Vagina (tissue), 2 donors: ENCODE data around the gene STIM2.

Experiments
- POLR2A ChIP-seq, 2 donors: fragments of 450-650 bp; IDR thresholded peaks; one replicate each; pipeline ENCODE4 v1.6.1; 2017; ENCODE audit warnings: antibody characterized with exemption in 2 of 2, mild to moderate bottlenecking in 2 of 2, moderate library complexity in 2 of 2
- TF ChIP-seq, protein P1 (sequence below), 3 experiments: fragments of 450-650 bp in 2 of 3; fragments of 200-600 bp in 1 of 3; sonication (generic) in 1 of 3; IDR thresholded peaks; one replicate each; pipeline ENCODE4 v1.5.1; 2017 to 2019; ENCODE audit warnings: antibody characterized with exemption in 3 of 3, mild to moderate bottlenecking in 2 of 3, moderate library complexity in 2 of 3

DNA sequence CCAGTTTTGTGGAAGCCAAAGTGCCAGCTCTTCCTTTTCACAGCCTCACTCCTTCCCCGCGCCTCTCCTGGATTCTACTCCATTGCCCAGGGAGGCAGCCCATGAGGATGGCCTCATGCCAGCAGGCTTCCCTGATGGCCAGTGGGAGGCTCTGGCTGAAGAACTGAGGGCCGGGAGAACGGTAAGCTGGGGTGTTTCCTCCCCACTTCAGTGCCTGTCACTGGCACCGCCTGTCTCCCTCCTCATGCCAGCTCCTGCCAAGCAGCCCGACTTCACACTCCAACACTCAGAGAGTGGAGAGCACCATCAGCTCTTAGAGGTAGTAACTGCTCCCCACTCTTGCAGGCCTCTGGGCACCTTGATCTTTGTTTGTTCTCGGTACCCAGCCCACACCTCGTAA lies 46.9 kb upstream of the STIM2 start:
- TF ChIP-seq, protein P1, sequence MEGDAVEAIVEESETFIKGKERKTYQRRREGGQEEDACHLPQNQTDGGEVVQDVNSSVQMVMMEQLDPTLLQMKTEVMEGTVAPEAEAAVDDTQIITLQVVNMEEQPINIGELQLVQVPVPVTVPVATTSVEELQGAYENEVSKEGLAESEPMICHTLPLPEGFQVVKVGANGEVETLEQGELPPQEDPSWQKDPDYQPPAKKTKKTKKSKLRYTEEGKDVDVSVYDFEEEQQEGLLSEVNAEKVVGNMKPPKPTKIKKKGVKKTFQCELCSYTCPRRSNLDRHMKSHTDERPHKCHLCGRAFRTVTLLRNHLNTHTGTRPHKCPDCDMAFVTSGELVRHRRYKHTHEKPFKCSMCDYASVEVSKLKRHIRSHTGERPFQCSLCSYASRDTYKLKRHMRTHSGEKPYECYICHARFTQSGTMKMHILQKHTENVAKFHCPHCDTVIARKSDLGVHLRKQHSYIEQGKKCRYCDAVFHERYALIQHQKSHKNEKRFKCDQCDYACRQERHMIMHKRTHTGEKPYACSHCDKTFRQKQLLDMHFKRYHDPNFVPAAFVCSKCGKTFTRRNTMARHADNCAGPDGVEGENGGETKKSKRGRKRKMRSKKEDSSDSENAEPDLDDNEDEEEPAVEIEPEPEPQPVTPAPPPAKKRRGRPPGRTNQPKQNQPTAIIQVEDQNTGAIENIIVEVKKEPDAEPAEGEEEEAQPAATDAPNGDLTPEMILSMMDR (IDR thresholded peaks at IDR 0.05): no peak
- TF ChIP-seq POLR2A (IDR thresholded peaks at IDR 0.05): no peak
